ENCODE data around the gene CCDC57. TPM values are rescaled to one million over a fixed set of nuclear protein-coding genes. Genes with fewer than 3 reads are reported as not detected.

The CCDC57 gene
- total and polyA plus RNA-seq, 10 donors = 28.8 to 164 (median 51.9) TPM

- H3K27me3 ChIP-seq (replicated peaks in 1 of 7) = no peaks in the 10 kb centered on the region
- peak overlapping the region in 4 of 8 donors; percentile 75 to 100 (median 84) for H3K27ac ChIP-seq
- DNase-seq = peak; percentile 77
- intact Hi-C loops (cut with DNase I; ENCODE audit: low total_unique reads) = no loop called here
- H3K4me3 ChIP-seq = peak overlapping the region in 1 of 8 donors; percentile 6
- TF ChIP-seq POLR2AphosphoS5 (IDR thresholded peaks at IDR 0.05) (peak; percentile 52 to 77 (median 54)), POLR2A (IDR thresholded peaks at IDR 0.05) (no peak)
- TF ChIP-seq, protein P1, sequence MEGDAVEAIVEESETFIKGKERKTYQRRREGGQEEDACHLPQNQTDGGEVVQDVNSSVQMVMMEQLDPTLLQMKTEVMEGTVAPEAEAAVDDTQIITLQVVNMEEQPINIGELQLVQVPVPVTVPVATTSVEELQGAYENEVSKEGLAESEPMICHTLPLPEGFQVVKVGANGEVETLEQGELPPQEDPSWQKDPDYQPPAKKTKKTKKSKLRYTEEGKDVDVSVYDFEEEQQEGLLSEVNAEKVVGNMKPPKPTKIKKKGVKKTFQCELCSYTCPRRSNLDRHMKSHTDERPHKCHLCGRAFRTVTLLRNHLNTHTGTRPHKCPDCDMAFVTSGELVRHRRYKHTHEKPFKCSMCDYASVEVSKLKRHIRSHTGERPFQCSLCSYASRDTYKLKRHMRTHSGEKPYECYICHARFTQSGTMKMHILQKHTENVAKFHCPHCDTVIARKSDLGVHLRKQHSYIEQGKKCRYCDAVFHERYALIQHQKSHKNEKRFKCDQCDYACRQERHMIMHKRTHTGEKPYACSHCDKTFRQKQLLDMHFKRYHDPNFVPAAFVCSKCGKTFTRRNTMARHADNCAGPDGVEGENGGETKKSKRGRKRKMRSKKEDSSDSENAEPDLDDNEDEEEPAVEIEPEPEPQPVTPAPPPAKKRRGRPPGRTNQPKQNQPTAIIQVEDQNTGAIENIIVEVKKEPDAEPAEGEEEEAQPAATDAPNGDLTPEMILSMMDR (IDR thresholded peaks at IDR 0.05 in 8 of 11, conservative IDR thresholded peaks at IDR 0.05 in 3 of 11) = no peak
- no peaks in the 10 kb centered on the region for H3K9me3 ChIP-seq
- H3K4me1 ChIP-seq = peaks cover 57 to 98% (median 84%) of the 10 kb centered on the region in 6 donors
- H3K36me3 ChIP-seq = peaks cover 8 to 99% (median 69%) of the 10 kb centered on the region in 6 donors
- 74 to 81% (median 81%) methylated on average over 26 to 29 of the region's 29 CpGs for WGBS, 5 donors
These were observed 30.5 kb upstream of the CCDC57 start for GRCh38 chr17:82242977-82243647.

DNA sequence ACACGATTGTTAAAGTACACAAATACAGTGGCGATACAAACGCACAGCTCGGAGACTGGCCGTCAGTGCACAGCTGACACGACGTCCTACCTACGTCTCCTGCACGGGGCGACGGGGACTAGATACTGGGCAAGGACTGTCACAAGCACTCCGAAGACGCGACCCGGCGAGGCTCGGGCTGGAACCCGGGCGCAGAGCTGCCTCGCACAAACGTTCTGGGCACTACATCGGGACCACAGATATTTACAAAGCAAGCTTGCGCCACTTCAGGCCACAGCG, 30.0 kb upstream of the CCDC57 start:
- Histone ChIP-seq H3K4me3 (peak overlapping the region in 1 of 8 donors; percentile 6), H3K36me3 (peaks cover 8 to 99% (median 68%) of the 10 kb centered on the region in 6 donors), H3K9me3 (no peaks in the 10 kb centered on the region), H3K4me1 (peaks cover 59 to 98% (median 83%) of the 10 kb centered on the region in 6 donors), H3K27ac (peak overlapping the region in 5 of 8 donors; percentile 61 to 100 (median 82)), H3K27me3 (replicated peaks in 1 of 7) (no peaks in the 10 kb centered on the region)
- peak; percentile 78 for DNase-seq
- TF ChIP-seq, protein P1 (IDR thresholded peaks at IDR 0.05 in 8 of 11, conservative IDR thresholded peaks at IDR 0.05 in 3 of 11) = no peak
- TF ChIP-seq POLR2AphosphoS5 (IDR thresholded peaks at IDR 0.05) = peak in 2 of 3 donors; percentile 23 to 66
- 78 to 86% (median 82%) methylated on average over 24 of the region's 24 CpGs for WGBS, 5 donors
- intact Hi-C loops (cut with DNase I; ENCODE audit: low total_unique reads) = no loop called here

DNA sequence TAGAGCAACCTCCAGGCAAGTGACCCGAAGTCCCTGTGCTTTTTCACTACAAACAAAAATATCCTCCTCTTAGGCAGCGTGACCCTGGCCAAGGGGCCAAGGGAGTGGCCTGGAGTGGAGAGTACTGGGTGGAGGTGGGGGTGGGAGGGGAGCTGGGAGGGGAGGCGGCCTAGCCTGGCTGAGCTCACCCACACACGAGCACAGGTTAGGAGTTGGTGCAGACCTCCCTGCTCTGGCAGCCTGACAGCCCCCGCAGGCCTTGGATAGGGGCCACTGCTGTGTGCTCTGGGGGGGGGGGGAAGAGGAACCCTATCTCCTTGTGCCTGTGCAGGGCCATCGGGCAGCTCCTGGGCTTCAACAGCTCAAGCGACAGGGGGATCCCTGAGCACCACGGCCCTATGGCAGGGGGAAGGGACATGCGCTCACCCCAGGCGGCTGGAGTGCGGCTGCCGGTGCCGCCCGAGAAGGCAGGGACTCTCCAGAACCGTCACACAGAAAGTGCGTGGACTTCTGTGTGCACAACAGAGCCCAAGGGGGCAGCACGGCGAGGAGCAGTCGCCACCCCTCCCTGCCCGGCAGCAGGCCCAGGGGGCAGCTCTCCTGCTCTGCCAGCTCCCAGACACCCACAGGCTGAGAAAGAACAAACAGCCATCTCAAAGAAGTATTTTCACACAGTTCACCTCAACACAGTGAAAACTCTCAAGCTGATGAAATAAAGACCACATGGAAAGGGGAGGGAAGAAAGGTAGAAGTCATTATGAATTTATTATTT, 29.5 kb upstream of the CCDC57 start:
- Histone ChIP-seq H3K36me3 (peaks cover 8 to 99% (median 68%) of the 10 kb centered on the region in 6 donors), H3K9me3 (no peaks in the 10 kb centered on the region), H3K27ac (peak overlapping the region; percentile 35 to 100 (median 76)), H3K4me1 (peaks cover 58 to 98% (median 80%) of the 10 kb centered on the region in 6 donors), H3K27me3 (replicated peaks in 1 of 7) (no peaks in the 10 kb centered on the region), H3K4me3 (peak overlapping the region in 1 of 8 donors; percentile 27)
- DNase-seq = peak; percentile 79
- intact Hi-C loops (cut with DNase I; ENCODE audit: low total_unique reads) = no loop called here
- TF ChIP-seq POLR2AphosphoS5 (IDR thresholded peaks at IDR 0.05) (peak in 2 of 3 donors; percentile 20 to 78), POLR2A (IDR thresholded peaks at IDR 0.05) (no peak)
- TF ChIP-seq, protein P1 (IDR thresholded peaks at IDR 0.05 in 8 of 11, conservative IDR thresholded peaks at IDR 0.05 in 3 of 11) = no peak
- 38 to 55% (median 42%) methylated on average over 15 to 20 of the region's 20 CpGs for WGBS, 5 donors
